K562 (cell line): ENCODE measurements around the gene CREG2. TPM values are rescaled to one million over a fixed set of nuclear protein-coding genes. Genes with fewer than 3 reads are reported as not detected.

Experiments
- MED1 ChIP-seq: sonication (generic); formaldehyde crosslinking; IDR thresholded peaks from 2 replicates; pipeline ENCODE4 v1.8.1; 2023; ENCODE audit warnings: missing genetic modification reagents, borderline replicate concordance
- ZNF561 ChIP-seq: fragments of 450-650 bp; formaldehyde crosslinking; conservative IDR thresholded peaks from 2 replicates; pipeline ENCODE4 v1.4.0; 2020; ENCODE audit warnings: mild to moderate bottlenecking, moderate library complexity
- polyA plus RNA-seq, 8 experiments: library from polyadenylated mRNA; depleted of rRNA in 4 of 8; stranded (reverse) in 5 of 8; unstranded in 3 of 8; fragments of >200 nt; fragmentation: Nextera tagmentation in 2 of 8; fragmentation: Illumina TruSeq in 1 of 8; extraction: Ambion mirVana in 2 of 8; extraction: Trizol in 1 of 8; gene quantifications; 2 replicates each; pipeline versions ENCODE4 v1.2.1 to v1.2.3, GENCODE V29; 2011 to 2014; ENCODE audit warnings: inconsistent platforms in 1 of 8, missing spikeins in 1 of 8
- total RNA-seq, 7 experiments: library from RNA; depleted of rRNA in 6 of 7; stranded (reverse); fragments of >200 nt in 6 of 7; fragmentation: Illumina TruSeq in 2 of 7; extraction: Trizol in 2 of 7; gene quantifications; 2 replicates each; pipeline versions ENCODE4 v1.2.1 to v1.2.3, GENCODE V29; 2011 to 2021; ENCODE audit warnings: low replicate concordance in 1 of 7
- TF ChIP-seq, protein P1 (sequence below): fragments of 250-450 bp; sonication (Bioruptor Pico); IDR thresholded peaks from 2 replicates; pipeline ENCODE4 v1.5.0; 2022; ENCODE audit warnings: mild to moderate bottlenecking
- TF ChIP-seq, protein P2 (sequence below): fragments of 150-350 bp; conservative IDR thresholded peaks from 2 replicates; pipeline ENCODE4 v1.6.1; 2014; ENCODE audit warnings: low read length

Gene CREG2
- total and polyA plus RNA-seq, 9 of the 15 experiments (the other 6 are each of a cell fraction or from before 2014, with no cell fraction given) = not detected

DNA sequence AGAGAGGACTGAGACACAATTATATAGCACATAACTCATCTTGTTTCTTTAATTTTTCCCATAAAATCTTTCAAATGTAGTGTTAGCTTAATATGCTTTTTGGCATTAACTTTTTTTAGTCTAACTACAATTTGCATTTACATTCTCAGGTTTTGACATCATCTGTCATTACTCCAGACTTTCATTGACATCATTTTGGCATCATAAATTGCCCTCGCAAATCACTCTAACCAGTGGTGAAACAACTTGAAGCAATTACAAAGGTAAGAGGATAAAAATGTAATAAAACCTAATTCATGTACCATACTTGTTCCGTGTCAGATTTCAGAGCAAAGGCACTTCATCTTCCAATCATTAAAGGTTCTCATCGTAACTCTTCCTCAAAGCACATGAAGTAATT, 46.2 kb upstream of the CREG2 start (continued):
- no peak for TF ChIP-seq ZNF561 (CRISPR knock-in tag)
- TF ChIP-seq, protein P1, sequence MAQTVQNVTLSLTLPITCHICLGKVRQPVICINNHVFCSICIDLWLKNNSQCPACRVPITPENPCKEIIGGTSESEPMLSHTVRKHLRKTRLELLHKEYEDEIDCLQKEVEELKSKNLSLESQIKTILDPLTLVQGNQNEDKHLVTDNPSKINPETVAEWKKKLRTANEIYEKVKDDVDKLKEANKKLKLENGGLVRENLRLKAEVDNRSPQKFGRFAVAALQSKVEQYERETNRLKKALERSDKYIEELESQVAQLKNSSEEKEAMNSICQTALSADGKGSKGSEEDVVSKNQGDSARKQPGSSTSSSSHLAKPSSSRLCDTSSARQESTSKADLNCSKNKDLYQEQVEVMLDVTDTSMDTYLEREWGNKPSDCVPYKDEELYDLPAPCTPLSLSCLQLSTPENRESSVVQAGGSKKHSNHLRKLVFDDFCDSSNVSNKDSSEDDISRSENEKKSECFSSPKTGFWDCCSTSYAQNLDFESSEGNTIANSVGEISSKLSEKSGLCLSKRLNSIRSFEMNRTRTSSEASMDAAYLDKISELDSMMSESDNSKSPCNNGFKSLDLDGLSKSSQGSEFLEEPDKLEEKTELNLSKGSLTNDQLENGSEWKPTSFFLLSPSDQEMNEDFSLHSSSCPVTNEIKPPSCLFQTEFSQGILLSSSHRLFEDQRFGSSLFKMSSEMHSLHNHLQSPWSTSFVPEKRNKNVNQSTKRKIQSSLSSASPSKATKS (CRISPR knock-in tag) = no peak
- no peak for TF ChIP-seq MED1 (CRISPR knock-in tag)
- TF ChIP-seq, protein P2, sequence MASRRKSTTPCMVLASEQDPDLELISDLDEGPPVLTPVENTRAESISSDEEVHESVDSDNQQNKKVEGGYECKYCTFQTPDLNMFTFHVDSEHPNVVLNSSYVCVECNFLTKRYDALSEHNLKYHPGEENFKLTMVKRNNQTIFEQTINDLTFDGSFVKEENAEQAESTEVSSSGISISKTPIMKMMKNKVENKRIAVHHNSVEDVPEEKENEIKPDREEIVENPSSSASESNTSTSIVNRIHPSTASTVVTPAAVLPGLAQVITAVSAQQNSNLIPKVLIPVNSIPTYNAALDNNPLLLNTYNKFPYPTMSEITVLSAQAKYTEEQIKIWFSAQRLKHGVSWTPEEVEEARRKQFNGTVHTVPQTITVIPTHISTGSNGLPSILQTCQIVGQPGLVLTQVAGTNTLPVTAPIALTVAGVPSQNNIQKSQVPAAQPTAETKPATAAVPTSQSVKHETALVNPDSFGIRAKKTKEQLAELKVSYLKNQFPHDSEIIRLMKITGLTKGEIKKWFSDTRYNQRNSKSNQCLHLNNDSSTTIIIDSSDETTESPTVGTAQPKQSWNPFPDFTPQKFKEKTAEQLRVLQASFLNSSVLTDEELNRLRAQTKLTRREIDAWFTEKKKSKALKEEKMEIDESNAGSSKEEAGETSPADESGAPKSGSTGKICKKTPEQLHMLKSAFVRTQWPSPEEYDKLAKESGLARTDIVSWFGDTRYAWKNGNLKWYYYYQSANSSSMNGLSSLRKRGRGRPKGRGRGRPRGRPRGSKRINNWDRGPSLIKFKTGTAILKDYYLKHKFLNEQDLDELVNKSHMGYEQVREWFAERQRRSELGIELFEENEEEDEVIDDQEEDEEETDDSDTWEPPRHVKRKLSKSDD = no peak
